EL (cell line): ENCODE results near the gene TSGA10.
"Not testable (repeated sequence)": the region's sequence is repeated elsewhere in the genome, so short reads cannot be mapped to it uniquely, and the experiment has no call there.

Source experiments
- DNase-seq: peaks from one replicate; pipeline ENCODE4 v3.0.0-alpha.2; 2016

Gene TSGA10

DNA sequence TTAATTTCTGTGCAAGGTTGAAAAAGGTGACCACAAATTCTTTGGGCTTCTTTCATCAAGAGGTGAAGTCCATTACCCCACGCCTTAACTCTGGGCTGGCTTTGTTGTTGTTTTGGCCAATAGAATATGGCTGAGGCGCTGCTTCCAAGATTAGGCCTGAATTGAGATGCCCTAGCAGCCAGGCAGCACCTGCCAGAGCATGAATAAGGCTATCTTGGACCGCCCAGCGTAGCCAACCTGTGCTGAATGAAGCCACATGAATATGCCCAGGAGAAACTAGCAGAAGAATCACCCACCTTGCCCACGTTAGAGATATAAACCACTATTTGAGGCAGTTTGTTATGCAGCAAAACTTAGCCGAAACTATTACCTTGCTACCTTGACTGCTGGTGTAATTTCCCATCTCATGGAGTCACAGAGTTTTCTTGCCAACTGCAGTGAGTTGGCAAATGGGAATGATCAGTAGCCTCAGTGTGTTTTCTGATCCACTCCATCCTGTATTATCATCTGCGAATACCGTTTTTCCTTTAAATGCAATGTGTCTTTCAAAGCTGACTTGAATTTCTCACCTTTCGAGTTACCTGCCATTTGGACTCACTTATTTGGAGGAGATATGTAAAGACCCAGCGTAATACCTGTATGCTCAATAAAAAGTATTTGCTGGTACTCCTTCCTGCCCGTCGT, 679 bp downstream of the TSGA10 start:
- no peak for DNase-seq

DNA sequence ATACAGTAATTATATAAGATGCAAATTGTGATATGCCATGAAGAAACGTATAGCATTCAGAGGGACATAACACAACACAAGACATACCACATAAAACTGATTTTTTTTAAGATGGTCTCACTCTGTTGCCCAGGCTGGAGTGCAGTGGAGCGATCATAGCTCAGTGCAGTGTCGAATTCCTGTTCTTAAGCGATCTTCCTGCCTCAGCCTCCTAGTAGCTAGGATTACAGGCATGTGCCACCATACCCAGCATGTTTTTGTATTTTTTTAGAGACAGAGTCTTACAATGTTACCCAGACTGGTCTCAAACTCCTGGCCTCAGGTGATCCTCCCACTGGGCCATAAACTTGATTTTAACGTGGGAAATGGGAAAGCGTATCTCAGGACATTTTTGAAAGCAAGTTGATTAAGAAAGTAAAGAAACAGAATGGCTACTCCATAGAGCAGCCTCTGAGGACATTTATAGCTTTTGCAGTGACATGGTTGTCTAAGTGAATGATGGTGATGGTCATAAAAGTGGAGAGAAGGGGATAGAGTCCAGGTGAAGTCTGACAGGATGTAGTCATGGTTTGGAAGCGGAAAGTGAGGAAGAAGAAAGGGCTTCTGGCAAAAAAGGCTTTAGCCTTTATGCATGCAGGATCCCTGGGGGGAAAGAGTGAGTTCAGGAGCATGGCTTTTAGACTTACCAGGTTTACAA, 2.4 kb downstream of the TSGA10 start:
- no peak for DNase-seq

- no peak for DNase-seq
These were observed 4.0 kb downstream of the TSGA10 start for GRCh38 chr2:99150706-99151105.

DNA sequence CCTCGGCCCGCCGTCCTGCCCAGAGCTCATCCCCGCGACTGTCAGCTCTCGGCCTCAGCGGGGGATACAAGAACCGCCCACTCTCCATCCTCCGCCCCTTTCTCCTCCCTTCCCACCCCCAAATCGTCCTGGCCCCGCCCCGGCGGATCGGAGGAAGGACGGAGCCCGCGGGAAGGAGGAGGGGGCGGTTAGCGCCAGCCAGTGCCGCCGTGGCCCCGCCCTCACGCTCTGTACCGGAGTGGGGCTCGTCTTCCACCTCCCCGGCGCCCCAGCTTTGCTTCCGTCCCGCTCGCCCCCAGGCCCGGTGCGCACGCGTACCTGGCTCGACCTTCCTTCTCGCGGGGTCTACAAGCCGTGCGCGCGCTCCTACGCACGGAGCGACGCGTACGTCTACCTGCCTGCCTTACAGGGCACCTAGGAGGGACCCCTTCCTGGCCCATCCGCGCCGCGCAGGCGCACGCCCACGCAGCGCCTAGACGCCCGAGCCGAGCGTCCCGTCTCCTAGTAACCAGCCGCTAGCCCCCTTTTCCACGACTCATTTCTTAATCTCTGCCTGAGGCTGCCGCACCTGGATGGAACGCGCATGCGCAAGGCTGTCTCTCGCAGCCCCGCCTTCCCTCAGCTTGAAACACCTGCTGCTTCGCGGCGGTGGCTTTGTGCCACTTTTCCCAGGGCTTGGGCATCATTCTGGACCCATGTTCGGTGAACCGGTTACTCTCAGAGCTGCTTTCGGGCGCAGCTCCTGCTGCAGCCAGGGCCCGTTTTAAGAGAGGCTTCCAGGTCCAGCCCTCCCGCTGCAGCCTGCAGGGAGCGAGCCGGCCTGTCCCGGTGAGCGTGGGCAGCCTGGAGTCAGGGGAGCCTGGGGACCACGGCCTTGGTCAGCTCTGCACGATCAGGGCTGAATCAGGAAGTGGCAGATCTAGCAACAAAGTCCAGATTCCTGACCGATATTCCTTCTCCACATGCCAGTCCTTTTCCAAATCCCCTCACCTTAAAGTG, 13.3 kb downstream of the TSGA10 start, which contains the start of gene C2orf15:
TSS of gene C2orf15 (plus strand) at position 598 of the 999 bp plus-strand sequence. CDS start 8,852 bp downstream, outside the sequence.
- peak; percentile 90 for DNase-seq

DNA sequence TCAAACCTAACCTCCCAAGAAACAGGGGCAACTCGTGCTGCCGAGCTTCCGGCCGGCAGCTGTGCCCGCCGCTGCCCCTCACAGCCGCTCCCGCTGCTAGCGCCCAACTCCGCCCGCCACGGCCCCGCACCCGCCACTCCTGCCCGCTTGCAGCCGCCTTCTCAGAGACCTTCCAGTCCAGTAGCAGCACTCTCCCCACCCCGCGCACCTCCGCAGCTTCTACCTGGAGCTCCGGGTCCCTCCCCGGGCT, 14.0 kb downstream of the TSGA10 start:
- DNase-seq: peak; percentile 53

GRCh38 chr2:99140056-99140859, 14.5 kb downstream of the TSGA10 start:
- no peak for DNase-seq

GRCh38 chr2:99139003-99139402, 15.7 kb downstream of the TSGA10 start:
- no peak for DNase-seq

DNA sequence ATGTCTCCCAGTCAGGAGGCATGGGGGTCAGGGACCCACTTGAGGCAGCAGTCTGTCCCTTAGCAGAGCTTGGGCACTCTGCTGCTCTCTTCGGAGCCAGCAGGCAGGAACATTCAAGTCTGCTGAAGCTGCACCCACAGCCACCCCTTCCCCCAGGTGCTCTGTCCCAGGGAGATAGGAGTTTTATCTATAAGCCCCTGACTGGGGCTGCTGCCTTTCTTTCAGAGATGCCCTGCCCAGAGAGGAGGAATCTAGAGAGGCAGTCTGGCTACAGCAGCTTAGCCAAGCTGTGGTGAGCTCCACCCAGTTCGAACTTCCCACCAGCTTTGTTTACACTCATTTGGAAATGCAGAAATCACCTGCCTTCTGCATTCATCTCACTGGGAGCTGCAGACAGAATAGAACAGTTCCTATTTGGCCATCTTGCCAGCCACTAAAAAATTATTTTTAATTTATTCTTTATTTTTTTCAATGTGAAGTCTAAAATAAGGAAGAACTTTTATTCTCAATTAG, 19.6 kb downstream of the TSGA10 start:
- not testable (repeated sequence) for DNase-seq

- no peak for DNase-seq
These were observed 26.8 kb downstream of the TSGA10 start for GRCh38 chr2:99127981-99128380.

DNA sequence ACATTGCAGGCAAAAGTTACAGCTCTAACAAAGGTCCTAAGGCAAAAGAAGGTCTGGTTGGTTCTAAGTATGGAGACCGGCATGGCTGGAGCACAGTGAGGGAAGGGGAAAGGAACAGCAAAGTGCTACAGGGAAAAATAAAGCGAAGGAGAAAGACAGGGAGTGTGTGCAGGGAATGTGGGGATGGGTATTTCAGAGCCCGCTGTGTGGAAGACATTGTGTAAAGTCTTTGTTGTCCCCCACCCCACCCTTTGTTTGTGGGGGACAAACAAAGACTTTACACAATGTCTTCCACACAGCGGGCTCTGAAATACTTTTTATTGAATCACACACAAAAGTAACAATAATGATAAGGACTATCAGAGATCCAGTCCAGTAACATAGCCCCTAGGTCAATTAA, 42.1 kb downstream of the TSGA10 start:
- no peak for DNase-seq

GRCh38 chr2:99111945-99112344, 42.8 kb downstream of the TSGA10 start:
- DNase-seq: no peak

DNA sequence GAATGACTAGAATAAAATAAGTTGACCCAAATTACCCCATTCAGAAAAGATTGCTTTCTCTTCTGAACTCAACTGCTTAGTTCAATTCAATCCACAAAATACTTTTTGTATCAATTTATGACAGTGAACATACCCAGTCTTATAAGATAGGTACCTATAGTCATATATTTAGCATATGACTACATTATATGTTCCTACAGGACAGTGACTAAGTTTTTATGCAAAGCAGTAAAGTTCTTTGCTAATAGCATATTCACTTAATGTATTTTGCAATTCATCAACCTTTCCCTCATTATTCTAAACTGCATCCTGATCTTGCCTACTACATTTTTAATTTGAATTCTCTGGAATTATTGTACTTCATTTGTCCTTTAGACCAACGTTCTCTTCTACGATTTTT, 43.5 kb downstream of the TSGA10 start:
- no peak for DNase-seq

DNA sequence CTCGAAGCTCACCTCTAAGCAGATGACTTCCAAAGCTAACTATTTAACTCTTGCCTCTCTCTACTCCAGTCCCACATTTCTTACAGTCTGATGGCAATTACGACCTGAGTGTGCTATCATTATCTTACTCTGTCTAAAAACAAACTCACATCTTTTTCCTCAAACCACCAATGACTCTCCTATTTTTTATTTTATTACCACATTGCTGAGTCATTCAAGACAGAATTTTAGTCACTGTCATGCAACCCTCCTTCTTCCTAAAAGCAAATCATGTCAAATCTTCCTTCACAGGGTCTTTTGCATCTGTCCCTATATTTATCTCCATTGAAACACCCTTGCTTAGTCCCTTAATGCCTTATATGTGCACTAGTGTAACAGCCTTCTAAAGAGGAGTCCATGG, 47.8 kb downstream of the TSGA10 start:
- DNase-seq: peak; percentile 2

- no peak for DNase-seq
These were observed 50.7 kb downstream of the TSGA10 start for GRCh38 chr2:99104006-99104405.

- peak; percentile 11 for DNase-seq
These were observed 53.0 kb downstream of the TSGA10 start for GRCh38 chr2:99101697-99102096.

DNA sequence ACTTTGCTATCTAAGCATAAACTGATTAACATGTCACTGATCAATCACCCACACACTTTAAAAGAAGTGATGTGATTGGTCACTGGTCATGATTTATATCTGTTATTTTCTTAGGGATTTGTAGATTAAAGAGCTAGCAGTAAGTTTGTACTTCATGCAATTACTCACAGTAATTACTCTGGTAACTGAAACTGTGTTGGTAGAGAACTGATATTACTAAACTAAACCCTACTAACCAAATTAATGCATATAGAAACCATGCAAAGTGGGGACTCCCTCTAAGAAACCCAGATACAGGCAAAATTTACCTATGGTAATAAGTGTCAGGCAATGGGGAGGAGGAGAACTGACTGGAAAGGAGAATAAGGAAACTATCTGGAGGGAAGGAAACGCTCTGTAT, 58.0 kb downstream of the TSGA10 start:
- DNase-seq: no peak

GRCh38 chr2:99088017-99088416, 66.7 kb downstream of the TSGA10 start:
- no peak for DNase-seq

DNA sequence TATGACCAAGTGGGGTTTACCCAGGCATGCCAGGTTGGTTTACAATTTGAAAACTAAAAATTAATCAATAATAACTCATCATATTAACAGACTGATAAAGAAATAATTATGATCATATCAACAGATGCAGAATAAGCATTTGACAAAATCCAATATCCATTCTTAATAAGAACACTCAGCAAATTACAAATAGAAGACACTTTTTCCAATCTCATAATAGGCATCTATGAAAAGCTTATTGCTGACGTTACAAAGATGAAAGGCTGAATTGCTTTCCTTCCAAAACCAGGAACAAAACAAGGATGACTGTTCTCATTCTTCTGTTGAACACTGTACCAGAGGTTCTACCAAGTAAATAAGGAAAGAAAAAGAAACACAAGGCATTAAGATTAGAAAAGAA, 68.4 kb downstream of the TSGA10 start:
- DNase-seq: no peak

GRCh38 chr2:99085421-99085820, 69.3 kb downstream of the TSGA10 start:
- peak; percentile 8 for DNase-seq

GRCh38 chr2:99084256-99084655, 70.5 kb downstream of the TSGA10 start:
- DNase-seq: no peak

DNA sequence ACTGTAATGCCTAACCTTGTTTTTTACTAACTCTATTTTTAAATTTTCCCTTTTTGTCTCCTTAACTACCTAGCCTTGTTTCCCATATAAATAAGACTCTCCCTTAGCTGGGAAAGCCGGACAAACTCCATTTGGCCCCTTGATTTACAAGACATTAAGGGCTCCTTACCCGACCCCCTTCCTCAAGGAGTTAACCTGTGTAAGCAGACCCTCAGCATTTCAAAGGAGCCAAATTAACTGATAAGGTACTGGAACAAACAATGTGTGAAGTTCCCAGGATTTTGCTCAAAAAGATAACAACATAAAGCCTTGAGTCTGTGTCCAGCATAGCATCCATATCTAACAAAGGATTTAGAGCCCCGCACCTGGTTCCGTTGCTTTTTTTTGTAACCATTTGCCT, 72.9 kb downstream of the TSGA10 start:
- DNase-seq: no peak

GRCh38 chr2:99079226-99079625, 75.5 kb downstream of the TSGA10 start:
- DNase-seq: no peak

DNA sequence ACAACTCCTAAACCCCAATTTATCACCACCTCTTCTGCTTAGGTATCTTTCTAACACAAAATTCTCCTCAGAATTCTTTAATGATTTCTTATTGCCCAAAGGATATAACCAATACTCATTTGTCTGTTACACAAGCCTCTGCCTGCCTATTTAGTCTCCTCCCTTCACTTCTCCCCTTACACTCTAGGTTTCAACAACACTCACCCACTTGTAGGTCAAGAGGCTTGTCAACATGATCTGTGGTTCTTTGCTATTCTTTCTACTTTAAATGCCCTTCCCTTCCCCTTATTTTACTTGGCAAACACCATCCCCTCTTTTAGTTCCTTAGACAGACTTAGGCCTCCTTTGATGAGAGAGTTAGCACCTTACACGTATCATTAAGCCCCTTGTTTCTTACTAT, 82.2 kb downstream of the TSGA10 start:
- DNase-seq: no peak
